HCT116 (cell line): ENCODE measurements around the gene ROR2. TPM values are rescaled to one million over a fixed set of nuclear protein-coding genes. Genes with fewer than 3 reads are reported as not detected.

Experiments
- ATAC-seq: fragments of 200-7000 bp; cut with Tn5 transposase; 2 replicates; pipeline ENCODE4 v1.9.1; 2020; ENCODE audit warnings: mild to moderate bottlenecking, moderate library complexity
- BruUV-seq: library from RNA; stranded (reverse); fragments of 400-500 nt; replicated peaks from 2 replicates; lab custom pipeline; 2021; lab: Mats Ljungman, UMichigan
- CTCF ChIA-PET: fragments of 300-600 bp; sonication (Branson Sonifier 250); formaldehyde crosslinking; loops from one replicate; lab custom pipeline; 2021; ENCODE audit warnings: antibody characterized with exemption; lab: Charles Lee
- POLR2A ChIA-PET: fragments of 300-600, 350-600 bp; sonication (Branson Sonifier 250); formaldehyde crosslinking; loops from one replicate; lab custom pipeline; 2021; ENCODE audit warnings: antibody characterized with exemption; lab: Charles Lee
- RAD21 ChIA-PET, 2 experiments: fragments of 300-600 bp; sonication (Branson Sonifier 250); formaldehyde crosslinking; loops; one replicate each; lab custom pipeline; 2023; ENCODE audit warnings: low total read pairs in 2 of 2; ENCODE audit not compliant: uncharacterized antibody in 2 of 2, unreplicated experiment in 2 of 2, low non-redundant PET in 1 of 2; lab: Charles Lee
- DNase-seq: peaks from one replicate; pipeline ENCODE4 v3.0.0-alpha.2; 2010; ENCODE audit warnings: low read depth, low spot score
- H2AFZ ChIP-seq: fragments of 200-600 bp; shearing (Covaris generic), sonication (generic); 2 replicates; pipeline ENCODE4 v1.6.1; 2017; ENCODE audit warnings: low read depth, mixed run types, mixed read lengths, antibody characterized with exemption, low read length; ENCODE audit not compliant: poor library complexity, severe bottlenecking
- H3K27ac ChIP-seq: 2 replicates; pipeline ENCODE4 v1.5.1; 2012; ENCODE audit warnings: low read depth, low read length
- H3K27me3 ChIP-seq: fragments of 200-600 bp; sonication (generic); 2 replicates; pipeline ENCODE4 v1.6.1; 2016; ENCODE audit warnings: mixed run types, low read length, mixed read lengths; ENCODE audit not compliant: insufficient read depth
- H3K36me3 ChIP-seq, 2 experiments: fragments of 200-500 bp in 1 of 2; fragments of 200-600 bp in 1 of 2; sonication (Bioruptor generic) in 1 of 2; sonication (generic) in 1 of 2; 2 replicates each; pipeline versions ENCODE4 v1.5.1 to v1.6.1; 2014 to 2016; ENCODE audit warnings: low read length in 2 of 2, inconsistent platforms in 1 of 2, mixed read lengths in 1 of 2, mixed run types in 1 of 2; ENCODE audit not compliant: insufficient read depth in 2 of 2, control insufficient read depth in 1 of 2
- H3K4me1 ChIP-seq, 2 experiments: fragments of 200-600 bp in 1 of 2; sonication (generic) in 1 of 2; 2 replicates each; pipeline versions ENCODE4 v1.5.1 to v1.6.1; 2012 to 2017; ENCODE audit warnings: low read length in 2 of 2, inconsistent platforms in 1 of 2, mild to moderate bottlenecking in 1 of 2, mixed read lengths in 1 of 2, mixed run types in 1 of 2, moderate library complexity in 1 of 2; ENCODE audit not compliant: insufficient read depth in 2 of 2, control insufficient read depth in 1 of 2
- H3K4me2 ChIP-seq: fragments of 200-600 bp; sonication (generic); 2 replicates; pipeline ENCODE4 v1.6.1; 2017; ENCODE audit warnings: mixed run types, low read length, mixed read lengths
- H3K4me3 ChIP-seq, 2 experiments: fragments of 200-600 bp in 1 of 2; sonication (generic) in 1 of 2; replicated peaks in 1 of 2; 2 replicates each; pipeline ENCODE4 v1.5.1; 2011 to 2016; ENCODE audit warnings: low read length in 2 of 2, control low read depth in 1 of 2, low read depth in 1 of 2, mild to moderate bottlenecking in 1 of 2, mixed read lengths in 1 of 2, mixed run types in 1 of 2
- H3K79me2 ChIP-seq: fragments of 200-600 bp; sonication (generic); 2 replicates; pipeline ENCODE4 v1.6.1; 2017; ENCODE audit warnings: mild to moderate bottlenecking, mixed run types, low read length, moderate library complexity, mixed read lengths; ENCODE audit not compliant: insufficient read depth
- H3K9ac ChIP-seq: fragments of 200-600 bp; sonication (generic); 2 replicates; pipeline ENCODE4 v1.6.1; 2016; ENCODE audit warnings: low read length, mixed read lengths
- H3K9me2 ChIP-seq: fragments of 200-600 bp; sonication (generic), shearing (Covaris generic); 2 replicates; pipeline ENCODE4 v1.6.1; 2017; ENCODE audit warnings: mixed run types, mild to moderate bottlenecking, moderate library complexity; ENCODE audit not compliant: insufficient read depth
- H3K9me3 ChIP-seq, 2 experiments: fragments of 200-500 bp in 1 of 2; fragments of 200-600 bp in 1 of 2; sonication (Bioruptor generic) in 1 of 2; sonication (generic) in 1 of 2; 2 replicates each; pipeline ENCODE4 v1.6.1; 2014 to 2017; ENCODE audit warnings: low read length in 2 of 2, mixed read lengths in 2 of 2, inconsistent platforms in 1 of 2, low read depth in 1 of 2, mild to moderate bottlenecking in 1 of 2, mixed run types in 1 of 2, moderate library complexity in 1 of 2; ENCODE audit not compliant: control insufficient read depth in 1 of 2, insufficient read depth in 1 of 2
- H4K20me1 ChIP-seq: fragments of 200-600 bp; sonication (generic), shearing (Covaris generic); 2 replicates; pipeline ENCODE4 v1.6.1; 2017; ENCODE audit warnings: mixed run types, mild to moderate bottlenecking, moderate library complexity; ENCODE audit not compliant: insufficient read depth
- CEBPB ChIP-seq: IDR thresholded peaks from 2 replicates; pipeline ENCODE4 v1.6.1; 2012; ENCODE audit warnings: low read depth
- ELF1 ChIP-seq: IDR thresholded peaks from 2 replicates; pipeline ENCODE4 v1.6.1; 2012; ENCODE audit warnings: low read depth, borderline replicate concordance
- EZH2phosphoT487 ChIP-seq: fragments of 200-600 bp; IDR thresholded peaks from 2 replicates; pipeline ENCODE4 v1.6.1; 2018; ENCODE audit warnings: antibody characterized with exemption, borderline replicate concordance
- POLR2A ChIP-seq: IDR thresholded peaks from 2 replicates; pipeline ENCODE4 v1.7.0; 2011; ENCODE audit warnings: borderline replicate concordance; ENCODE audit not compliant: insufficient read depth, insufficient read length; ENCODE audit errors: extremely low read depth
- POLR2AphosphoS5 ChIP-seq: IDR thresholded peaks from 2 replicates; pipeline ENCODE4 v1.6.1; 2011; ENCODE audit warnings: mild to moderate bottlenecking, low read depth, low read length, moderate library complexity
- SP1 ChIP-seq: IDR thresholded peaks from 2 replicates; pipeline ENCODE4 v1.6.1; 2012; ENCODE audit warnings: low read depth
- SRF ChIP-seq: IDR thresholded peaks from 2 replicates; pipeline ENCODE4 v1.6.1; 2012; ENCODE audit warnings: low read depth
- TCF7L2 ChIP-seq: IDR thresholded peaks from 2 replicates; pipeline ENCODE4 v1.7.0; 2011; ENCODE audit warnings: borderline replicate concordance, inconsistent platforms; ENCODE audit not compliant: insufficient read depth, insufficient read length; ENCODE audit errors: extremely low read depth
- YY1 ChIP-seq: IDR thresholded peaks from 2 replicates; pipeline ENCODE4 v1.6.1; 2011; ENCODE audit warnings: low read length, low read depth, moderate library complexity, mild to moderate bottlenecking; ENCODE audit not compliant: insufficient replicate concordance; ENCODE audit errors: extremely low read depth
- ZNF274 ChIP-seq: fragments of 200-500 bp; sonication (Bioruptor generic); IDR thresholded peaks from 2 replicates; pipeline ENCODE4 v1.6.1; 2014; ENCODE audit warnings: mild to moderate bottlenecking, low read depth, low read length, inconsistent platforms
- intact Hi-C: fragments of 100-400 bp; cut with micrococcal nuclease; formaldehyde crosslinking; loops from 2 replicates; pipeline ENCODE4 v1.10.0; 2022
- total RNA-seq: library from RNA; stranded (reverse); gene quantifications from one replicate; pipeline ENCODE4 v1.2.1, GENCODE V29; 2021; ENCODE audit not compliant: unreplicated experiment
- TF ChIP-seq, protein P1 (sequence below), 3 experiments: fragments of 200-600 bp in 1 of 3; sonication (generic) in 1 of 3; IDR thresholded peaks in 2 of 3; conservative IDR thresholded peaks in 1 of 3; 2 replicates each; pipeline ENCODE4 v1.5.1; 2012 to 2017; ENCODE audit warnings: low read depth in 2 of 3, low read length in 2 of 3, antibody characterized with exemption in 1 of 3, borderline replicate concordance in 1 of 3, control low read depth in 1 of 3, mild to moderate bottlenecking in 1 of 3, mixed read lengths in 1 of 3, mixed run types in 1 of 3, moderate library complexity in 1 of 3; ENCODE audit not compliant: insufficient read depth in 1 of 3
- TF ChIP-seq, protein P2 (sequence below): IDR thresholded peaks from 2 replicates; pipeline ENCODE4 v1.6.1; 2012

The ROR2 gene
- total RNA-seq, 1 experiment from 2014 or later = 15.7 TPM

GRCh38 chr9:91785447-91785842, 164.6 kb downstream of the ROR2 start:
- no peaks in the 10 kb centered on the region for H3K27me3 ChIP-seq
- H3K4me2 ChIP-seq = no peak overlapping the region
- 0 out of 2 replicates have a peak, but pooled peaks cover 5% of the 10 kb centered on the region for H3K79me2 ChIP-seq
- no peak for ATAC-seq
- no peaks in the 10 kb centered on the region for H4K20me1 ChIP-seq
- H2AFZ ChIP-seq = no peak overlapping the region
- intact Hi-C loops = no loop called here
- no peaks in the 10 kb centered on the region for H3K4me1 ChIP-seq
- no peaks in the 10 kb centered on the region for H3K36me3 ChIP-seq
- no TSS peak for BruUV-seq
- H3K9ac ChIP-seq = no peak overlapping the region
- POLR2A ChIA-PET = no interaction called here
- H3K9me2 ChIP-seq = no peaks in the 10 kb centered on the region
- no peak for TF ChIP-seq POLR2AphosphoS5
- no peak for TF ChIP-seq TCF7L2
- no peak for TF ChIP-seq SRF
- TF ChIP-seq, protein P1, sequence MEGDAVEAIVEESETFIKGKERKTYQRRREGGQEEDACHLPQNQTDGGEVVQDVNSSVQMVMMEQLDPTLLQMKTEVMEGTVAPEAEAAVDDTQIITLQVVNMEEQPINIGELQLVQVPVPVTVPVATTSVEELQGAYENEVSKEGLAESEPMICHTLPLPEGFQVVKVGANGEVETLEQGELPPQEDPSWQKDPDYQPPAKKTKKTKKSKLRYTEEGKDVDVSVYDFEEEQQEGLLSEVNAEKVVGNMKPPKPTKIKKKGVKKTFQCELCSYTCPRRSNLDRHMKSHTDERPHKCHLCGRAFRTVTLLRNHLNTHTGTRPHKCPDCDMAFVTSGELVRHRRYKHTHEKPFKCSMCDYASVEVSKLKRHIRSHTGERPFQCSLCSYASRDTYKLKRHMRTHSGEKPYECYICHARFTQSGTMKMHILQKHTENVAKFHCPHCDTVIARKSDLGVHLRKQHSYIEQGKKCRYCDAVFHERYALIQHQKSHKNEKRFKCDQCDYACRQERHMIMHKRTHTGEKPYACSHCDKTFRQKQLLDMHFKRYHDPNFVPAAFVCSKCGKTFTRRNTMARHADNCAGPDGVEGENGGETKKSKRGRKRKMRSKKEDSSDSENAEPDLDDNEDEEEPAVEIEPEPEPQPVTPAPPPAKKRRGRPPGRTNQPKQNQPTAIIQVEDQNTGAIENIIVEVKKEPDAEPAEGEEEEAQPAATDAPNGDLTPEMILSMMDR (IDR thresholded peaks at IDR 0.05 in 2 of 3, conservative IDR thresholded peaks at IDR 0.05 in 1 of 3; ENCODE audit: borderline replicate concordance in 1 of 3, insufficient read depth in 1 of 3, low read depth in 2 of 3, low read length in 2 of 3) = no peak
- H3K27ac ChIP-seq = no peak overlapping the region
- no peaks in the 10 kb centered on the region for H3K9me3 ChIP-seq
- CTCF ChIA-PET = no interaction called here
- no peak overlapping the region for H3K4me3 ChIP-seq
- no peak for DNase-seq
- RAD21 ChIA-PET = no interaction called here

GRCh38 chr9:91784673-91785446, 165.2 kb downstream of the ROR2 start:
- Histone ChIP-seq H3K27ac (no peak overlapping the region), H3K79me2 (0 out of 2 replicates have a peak, but pooled peaks cover 5% of the 10 kb centered on the region), H3K4me3 (no peak overlapping the region), H3K36me3 (no peaks in the 10 kb centered on the region), H3K9me2 (no peaks in the 10 kb centered on the region), H3K9me3 (no peaks in the 10 kb centered on the region), H3K4me1 (no peaks in the 10 kb centered on the region), H2AFZ (no peak overlapping the region), H3K27me3 (no peaks in the 10 kb centered on the region), H4K20me1 (no peaks in the 10 kb centered on the region), H3K4me2 (no peak overlapping the region), H3K9ac (no peak overlapping the region)
- CTCF ChIA-PET = no interaction called here
- intact Hi-C loops = no loop called here
- TF ChIP-seq ELF1 = no peak
- TF ChIP-seq SRF = no peak
- no peak for TF ChIP-seq YY1
- TF ChIP-seq CEBPB = no peak
- TF ChIP-seq, protein P2, sequence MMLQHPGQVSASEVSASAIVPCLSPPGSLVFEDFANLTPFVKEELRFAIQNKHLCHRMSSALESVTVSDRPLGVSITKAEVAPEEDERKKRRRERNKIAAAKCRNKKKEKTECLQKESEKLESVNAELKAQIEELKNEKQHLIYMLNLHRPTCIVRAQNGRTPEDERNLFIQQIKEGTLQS = no peak
- no peak for TF ChIP-seq TCF7L2
- no peak for TF ChIP-seq POLR2AphosphoS5
- TF ChIP-seq, protein P1 (IDR thresholded peaks at IDR 0.05 in 2 of 3, conservative IDR thresholded peaks at IDR 0.05 in 1 of 3; ENCODE audit: borderline replicate concordance in 1 of 3, insufficient read depth in 1 of 3, low read depth in 2 of 3, low read length in 2 of 3) = no peak
- TF ChIP-seq POLR2A = no peak
- no peak for TF ChIP-seq SP1
- TF ChIP-seq ZNF274 = no peak
- TF ChIP-seq EZH2phosphoT487 = no peak
- ATAC-seq (no peak), DNase-seq (no peak)
- POLR2A ChIA-PET = no interaction called here
- BruUV-seq = no TSS peak
- RAD21 ChIA-PET = no interaction called here
